ENCODE results near the gene TXNDC8. TPM values are rescaled to one million over a fixed set of nuclear protein-coding genes. Genes with fewer than 3 reads are reported as not detected.

The TXNDC8 gene
- total and polyA plus RNA-seq, 2 of the 13 experiments (the other 11 are each of a cell fraction or from before 2014, with no cell fraction given): not detected

DNA sequence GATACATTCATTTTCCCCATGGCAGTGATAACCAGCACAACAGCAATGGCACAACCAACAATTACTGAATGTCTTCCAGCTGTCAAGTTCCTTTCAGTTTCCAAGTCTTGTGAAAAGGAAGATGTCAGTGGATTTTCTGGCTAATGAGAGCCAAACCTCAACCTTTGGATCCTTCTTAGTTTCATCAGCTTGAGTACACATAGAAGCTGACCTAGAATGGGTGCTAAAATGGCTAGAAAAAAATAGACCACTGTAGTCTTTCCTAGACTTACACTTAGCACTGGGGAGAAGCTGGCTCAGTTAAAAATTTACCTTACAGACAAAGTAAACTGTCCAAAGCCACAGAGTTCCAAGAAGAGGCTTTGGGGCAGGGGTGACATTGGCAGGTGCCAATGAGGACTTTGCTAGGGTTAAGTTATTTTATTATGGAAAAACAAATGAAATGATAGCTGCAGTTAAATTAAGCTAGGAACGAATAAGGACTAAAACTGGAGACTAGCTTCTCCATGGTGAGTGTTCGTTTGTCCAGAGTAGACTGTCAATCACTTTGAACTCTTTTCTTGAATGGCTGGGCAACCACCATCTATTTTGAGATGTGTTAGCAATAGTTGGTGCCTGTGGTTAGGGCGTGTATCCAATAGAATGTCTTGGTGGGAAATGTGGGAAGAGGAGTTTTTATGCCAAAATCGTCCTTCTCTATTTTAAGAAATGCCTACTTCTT lies 55.5 kb downstream of the TXNDC8 start (continued):
- TF ChIP-seq, protein P1, sequence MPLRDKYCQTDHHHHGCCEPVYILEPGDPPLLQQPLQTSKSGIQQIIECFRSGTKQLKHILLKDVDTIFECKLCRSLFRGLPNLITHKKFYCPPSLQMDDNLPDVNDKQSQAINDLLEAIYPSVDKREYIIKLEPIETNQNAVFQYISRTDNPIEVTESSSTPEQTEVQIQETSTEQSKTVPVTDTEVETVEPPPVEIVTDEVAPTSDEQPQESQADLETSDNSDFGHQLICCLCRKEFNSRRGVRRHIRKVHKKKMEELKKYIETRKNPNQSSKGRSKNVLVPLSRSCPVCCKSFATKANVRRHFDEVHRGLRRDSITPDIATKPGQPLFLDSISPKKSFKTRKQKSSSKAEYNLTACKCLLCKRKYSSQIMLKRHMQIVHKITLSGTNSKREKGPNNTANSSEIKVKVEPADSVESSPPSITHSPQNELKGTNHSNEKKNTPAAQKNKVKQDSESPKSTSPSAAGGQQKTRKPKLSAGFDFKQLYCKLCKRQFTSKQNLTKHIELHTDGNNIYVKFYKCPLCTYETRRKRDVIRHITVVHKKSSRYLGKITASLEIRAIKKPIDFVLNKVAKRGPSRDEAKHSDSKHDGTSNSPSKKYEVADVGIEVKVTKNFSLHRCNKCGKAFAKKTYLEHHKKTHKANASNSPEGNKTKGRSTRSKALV (CRISPR knock-in tag; IDR thresholded peaks at IDR 0.05): no peak
- TF ChIP-seq ZNF577 (CRISPR knock-in tag; IDR thresholded peaks at IDR 0.05; ENCODE audit: borderline replicate concordance, low read depth): no peak
- TF ChIP-seq, protein P2, sequence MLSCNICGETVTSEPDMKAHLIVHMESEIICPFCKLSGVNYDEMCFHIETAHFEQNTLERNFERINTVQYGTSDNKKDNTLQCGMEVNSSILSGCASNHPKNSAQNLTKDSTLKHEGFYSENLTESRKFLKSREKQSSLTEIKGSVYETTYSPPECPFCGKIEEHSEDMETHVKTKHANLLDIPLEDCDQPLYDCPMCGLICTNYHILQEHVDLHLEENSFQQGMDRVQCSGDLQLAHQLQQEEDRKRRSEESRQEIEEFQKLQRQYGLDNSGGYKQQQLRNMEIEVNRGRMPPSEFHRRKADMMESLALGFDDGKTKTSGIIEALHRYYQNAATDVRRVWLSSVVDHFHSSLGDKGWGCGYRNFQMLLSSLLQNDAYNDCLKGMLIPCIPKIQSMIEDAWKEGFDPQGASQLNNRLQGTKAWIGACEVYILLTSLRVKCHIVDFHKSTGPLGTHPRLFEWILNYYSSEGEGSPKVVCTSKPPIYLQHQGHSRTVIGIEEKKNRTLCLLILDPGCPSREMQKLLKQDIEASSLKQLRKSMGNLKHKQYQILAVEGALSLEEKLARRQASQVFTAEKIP (CRISPR knock-in tag; IDR thresholded peaks at IDR 0.05; ENCODE audit: borderline replicate concordance): no peak
- TF ChIP-seq, protein P3, sequence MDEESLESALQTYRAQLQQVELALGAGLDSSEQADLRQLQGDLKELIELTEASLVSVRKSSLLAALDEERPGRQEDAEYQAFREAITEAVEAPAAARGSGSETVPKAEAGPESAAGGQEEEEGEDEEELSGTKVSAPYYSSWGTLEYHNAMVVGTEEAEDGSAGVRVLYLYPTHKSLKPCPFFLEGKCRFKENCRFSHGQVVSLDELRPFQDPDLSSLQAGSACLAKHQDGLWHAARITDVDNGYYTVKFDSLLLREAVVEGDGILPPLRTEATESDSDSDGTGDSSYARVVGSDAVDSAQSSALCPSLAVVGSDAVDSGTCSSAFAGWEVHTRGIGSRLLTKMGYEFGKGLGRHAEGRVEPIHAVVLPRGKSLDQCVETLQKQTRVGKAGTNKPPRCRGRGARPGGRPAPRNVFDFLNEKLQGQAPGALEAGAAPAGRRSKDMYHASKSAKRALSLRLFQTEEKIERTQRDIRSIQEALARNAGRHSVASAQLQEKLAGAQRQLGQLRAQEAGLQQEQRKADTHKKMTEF (CRISPR knock-in tag; IDR thresholded peaks at IDR 0.05): no peak
- peak; percentile 34; the same call in 1 of the 2 replicates for TF ChIP-seq RARA (CRISPR knock-in tag; IDR thresholded peaks at IDR 0.05)
- TF ChIP-seq, protein P4, sequence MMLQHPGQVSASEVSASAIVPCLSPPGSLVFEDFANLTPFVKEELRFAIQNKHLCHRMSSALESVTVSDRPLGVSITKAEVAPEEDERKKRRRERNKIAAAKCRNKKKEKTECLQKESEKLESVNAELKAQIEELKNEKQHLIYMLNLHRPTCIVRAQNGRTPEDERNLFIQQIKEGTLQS (CRISPR knock-in tag; IDR thresholded peaks at IDR 0.05): 0 out of 2 replicates have a peak, but pooled peaks have one; percentile 47
- TF ChIP-seq PHF21A (CRISPR knock-in tag; IDR thresholded peaks at IDR 0.05): peak; percentile 37; the same call in 1 of the 2 replicates
- peak; percentile 65 for TF ChIP-seq CEBPG (CRISPR knock-in tag; IDR thresholded peaks at IDR 0.05)
- no peak for TF ChIP-seq RFXANK (CRISPR knock-in tag; IDR thresholded peaks at IDR 0.05)
- no peak for TF ChIP-seq ZNF180 (CRISPR knock-in tag; IDR thresholded peaks at IDR 0.05; ENCODE audit: borderline replicate concordance, low read depth)
- peak; percentile 50 for TF ChIP-seq PPARG (CRISPR knock-in tag; conservative IDR thresholded peaks at IDR 0.05)
- TF ChIP-seq, protein P5, sequence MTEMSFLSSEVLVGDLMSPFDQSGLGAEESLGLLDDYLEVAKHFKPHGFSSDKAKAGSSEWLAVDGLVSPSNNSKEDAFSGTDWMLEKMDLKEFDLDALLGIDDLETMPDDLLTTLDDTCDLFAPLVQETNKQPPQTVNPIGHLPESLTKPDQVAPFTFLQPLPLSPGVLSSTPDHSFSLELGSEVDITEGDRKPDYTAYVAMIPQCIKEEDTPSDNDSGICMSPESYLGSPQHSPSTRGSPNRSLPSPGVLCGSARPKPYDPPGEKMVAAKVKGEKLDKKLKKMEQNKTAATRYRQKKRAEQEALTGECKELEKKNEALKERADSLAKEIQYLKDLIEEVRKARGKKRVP (CRISPR knock-in tag; IDR thresholded peaks at IDR 0.05): peak in 1 of 2 experiments; percentile 59; a peak in 1 of 4 replicates
- TF ChIP-seq, protein P6, sequence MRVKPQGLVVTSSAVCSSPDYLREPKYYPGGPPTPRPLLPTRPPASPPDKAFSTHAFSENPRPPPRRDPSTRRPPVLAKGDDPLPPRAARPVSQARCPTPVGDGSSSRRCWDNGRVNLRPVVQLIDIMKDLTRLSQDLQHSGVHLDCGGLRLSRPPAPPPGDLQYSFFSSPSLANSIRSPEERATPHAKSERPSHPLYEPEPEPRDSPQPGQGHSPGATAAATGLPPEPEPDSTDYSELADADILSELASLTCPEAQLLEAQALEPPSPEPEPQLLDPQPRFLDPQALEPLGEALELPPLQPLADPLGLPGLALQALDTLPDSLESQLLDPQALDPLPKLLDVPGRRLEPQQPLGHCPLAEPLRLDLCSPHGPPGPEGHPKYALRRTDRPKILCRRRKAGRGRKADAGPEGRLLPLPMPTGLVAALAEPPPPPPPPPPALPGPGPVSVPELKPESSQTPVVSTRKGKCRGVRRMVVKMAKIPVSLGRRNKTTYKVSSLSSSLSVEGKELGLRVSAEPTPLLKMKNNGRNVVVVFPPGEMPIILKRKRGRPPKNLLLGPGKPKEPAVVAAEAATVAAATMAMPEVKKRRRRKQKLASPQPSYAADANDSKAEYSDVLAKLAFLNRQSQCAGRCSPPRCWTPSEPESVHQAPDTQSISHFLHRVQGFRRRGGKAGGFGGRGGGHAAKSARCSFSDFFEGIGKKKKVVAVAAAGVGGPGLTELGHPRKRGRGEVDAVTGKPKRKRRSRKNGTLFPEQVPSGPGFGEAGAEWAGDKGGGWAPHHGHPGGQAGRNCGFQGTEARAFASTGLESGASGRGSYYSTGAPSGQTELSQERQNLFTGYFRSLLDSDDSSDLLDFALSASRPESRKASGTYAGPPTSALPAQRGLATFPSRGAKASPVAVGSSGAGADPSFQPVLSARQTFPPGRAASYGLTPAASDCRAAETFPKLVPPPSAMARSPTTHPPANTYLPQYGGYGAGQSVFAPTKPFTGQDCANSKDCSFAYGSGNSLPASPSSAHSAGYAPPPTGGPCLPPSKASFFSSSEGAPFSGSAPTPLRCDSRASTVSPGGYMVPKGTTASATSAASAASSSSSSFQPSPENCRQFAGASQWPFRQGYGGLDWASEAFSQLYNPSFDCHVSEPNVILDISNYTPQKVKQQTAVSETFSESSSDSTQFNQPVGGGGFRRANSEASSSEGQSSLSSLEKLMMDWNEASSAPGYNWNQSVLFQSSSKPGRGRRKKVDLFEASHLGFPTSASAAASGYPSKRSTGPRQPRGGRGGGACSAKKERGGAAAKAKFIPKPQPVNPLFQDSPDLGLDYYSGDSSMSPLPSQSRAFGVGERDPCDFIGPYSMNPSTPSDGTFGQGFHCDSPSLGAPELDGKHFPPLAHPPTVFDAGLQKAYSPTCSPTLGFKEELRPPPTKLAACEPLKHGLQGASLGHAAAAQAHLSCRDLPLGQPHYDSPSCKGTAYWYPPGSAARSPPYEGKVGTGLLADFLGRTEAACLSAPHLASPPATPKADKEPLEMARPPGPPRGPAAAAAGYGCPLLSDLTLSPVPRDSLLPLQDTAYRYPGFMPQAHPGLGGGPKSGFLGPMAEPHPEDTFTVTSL (CRISPR knock-in tag; IDR thresholded peaks at IDR 0.05; ENCODE audit: borderline replicate concordance): peak; percentile 68; the same call in 1 of the 2 replicates
- TF ChIP-seq NR2F6 (IDR thresholded peaks at IDR 0.05): no peak
- TF ChIP-seq NR2F6 (CRISPR knock-in tag; IDR thresholded peaks at IDR 0.05): no peak
- TF ChIP-seq ZNF33B (CRISPR knock-in tag; IDR thresholded peaks at IDR 0.05): no peak

Data from HepG2 (cell line).